Stimulated activated CD8-positive, alpha-beta memory T cell treated with anti-CD3 and anti-CD28 coated beads, Interleukin-7, amount 100 ng/mL, for 4 hours (primary cell): ENCODE data around the gene DTNB.

Source experiments
- DNase-seq, 2 donors: peaks; one replicate each; pipeline ENCODE4 v3.0.0-alpha.2; 2020; ENCODE audit warnings: low read depth in 2 of 2

DTNB gene

GRCh38 chr2:25386971-25387875, 286.2 kb downstream of the DTNB start:
- DNase-seq = no peak

- DNase-seq = no peak
These were observed 287.5 kb downstream of the DTNB start for GRCh38 chr2:25385910-25386309.

- no peak for DNase-seq
These were observed 289.6 kb downstream of the DTNB start for GRCh38 chr2:25383806-25384205.

- DNase-seq = no peak
These were observed 291.9 kb downstream of the DTNB start for GRCh38 chr2:25381502-25381901.

GRCh38 chr2:25380586-25381375, 292.6 kb downstream of the DTNB start:
- no peak for DNase-seq

GRCh38 chr2:25380023-25380422, 293.4 kb downstream of the DTNB start:
- DNase-seq = no peak

GRCh38 chr2:25379535-25379934, 293.8 kb downstream of the DTNB start:
- no peak for DNase-seq

GRCh38 chr2:25378731-25379490, 294.5 kb downstream of the DTNB start:
- no peak for DNase-seq

GRCh38 chr2:25377822-25378421, 295.5 kb downstream of the DTNB start:
- DNase-seq = no peak

GRCh38 chr2:25376750-25377621, 296.4 kb downstream of the DTNB start:
- DNase-seq = peak; percentile 88 to 94

- no peak for DNase-seq
These were observed 297.3 kb downstream of the DTNB start for GRCh38 chr2:25375989-25376545.

- DNase-seq = no peak
These were observed 297.9 kb downstream of the DTNB start for GRCh38 chr2:25375371-25375988.

- no peak for DNase-seq
These were observed 298.6 kb downstream of the DTNB start for GRCh38 chr2:25374827-25375226.

GRCh38 chr2:25374411-25374810, 299.0 kb downstream of the DTNB start:
- no peak for DNase-seq

GRCh38 chr2:25373269-25373981, 300.0 kb downstream of the DTNB start:
- no peak for DNase-seq

- DNase-seq = no peak
These were observed 300.7 kb downstream of the DTNB start for GRCh38 chr2:25372405-25373268.

- no peak for DNase-seq
These were observed 301.8 kb downstream of the DTNB start for GRCh38 chr2:25371253-25372241.
